Islet of Langerhans (tissue), 1 donor: ENCODE results near the gene BTBD7.
"Not testable (repeated sequence)": the region's sequence is repeated elsewhere in the genome, so short reads cannot be mapped to it uniquely, and the experiment has no call there.

Experiments used
- FAIRE-seq: peaks from one replicate; lab custom pipeline; 2011; peaks lifted over from hg19 to GRCh38; lab: Jason Lieb, UNC

Gene BTBD7, protein sequence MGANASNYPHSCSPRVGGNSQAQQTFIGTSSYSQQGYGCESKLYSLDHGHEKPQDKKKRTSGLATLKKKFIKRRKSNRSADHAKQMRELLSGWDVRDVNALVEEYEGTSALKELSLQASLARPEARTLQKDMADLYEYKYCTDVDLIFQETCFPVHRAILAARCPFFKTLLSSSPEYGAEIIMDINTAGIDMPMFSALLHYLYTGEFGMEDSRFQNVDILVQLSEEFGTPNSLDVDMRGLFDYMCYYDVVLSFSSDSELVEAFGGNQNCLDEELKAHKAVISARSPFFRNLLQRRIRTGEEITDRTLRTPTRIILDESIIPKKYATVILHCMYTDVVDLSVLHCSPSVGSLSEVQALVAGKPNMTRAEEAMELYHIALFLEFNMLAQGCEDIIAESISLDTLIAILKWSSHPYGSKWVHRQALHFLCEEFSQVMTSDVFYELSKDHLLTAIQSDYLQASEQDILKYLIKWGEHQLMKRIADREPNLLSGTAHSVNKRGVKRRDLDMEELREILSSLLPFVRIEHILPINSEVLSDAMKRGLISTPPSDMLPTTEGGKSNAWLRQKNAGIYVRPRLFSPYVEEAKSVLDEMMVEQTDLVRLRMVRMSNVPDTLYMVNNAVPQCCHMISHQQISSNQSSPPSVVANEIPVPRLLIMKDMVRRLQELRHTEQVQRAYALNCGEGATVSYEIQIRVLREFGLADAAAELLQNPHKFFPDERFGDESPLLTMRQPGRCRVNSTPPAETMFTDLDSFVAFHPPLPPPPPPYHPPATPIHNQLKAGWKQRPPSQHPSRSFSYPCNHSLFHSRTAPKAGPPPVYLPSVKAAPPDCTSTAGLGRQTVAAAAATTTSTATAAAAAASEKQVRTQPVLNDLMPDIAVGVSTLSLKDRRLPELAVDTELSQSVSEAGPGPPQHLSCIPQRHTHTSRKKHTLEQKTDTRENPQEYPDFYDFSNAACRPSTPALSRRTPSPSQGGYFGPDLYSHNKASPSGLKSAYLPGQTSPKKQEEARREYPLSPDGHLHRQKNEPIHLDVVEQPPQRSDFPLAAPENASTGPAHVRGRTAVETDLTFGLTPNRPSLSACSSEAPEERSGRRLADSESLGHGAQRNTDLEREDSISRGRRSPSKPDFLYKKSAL

DNA sequence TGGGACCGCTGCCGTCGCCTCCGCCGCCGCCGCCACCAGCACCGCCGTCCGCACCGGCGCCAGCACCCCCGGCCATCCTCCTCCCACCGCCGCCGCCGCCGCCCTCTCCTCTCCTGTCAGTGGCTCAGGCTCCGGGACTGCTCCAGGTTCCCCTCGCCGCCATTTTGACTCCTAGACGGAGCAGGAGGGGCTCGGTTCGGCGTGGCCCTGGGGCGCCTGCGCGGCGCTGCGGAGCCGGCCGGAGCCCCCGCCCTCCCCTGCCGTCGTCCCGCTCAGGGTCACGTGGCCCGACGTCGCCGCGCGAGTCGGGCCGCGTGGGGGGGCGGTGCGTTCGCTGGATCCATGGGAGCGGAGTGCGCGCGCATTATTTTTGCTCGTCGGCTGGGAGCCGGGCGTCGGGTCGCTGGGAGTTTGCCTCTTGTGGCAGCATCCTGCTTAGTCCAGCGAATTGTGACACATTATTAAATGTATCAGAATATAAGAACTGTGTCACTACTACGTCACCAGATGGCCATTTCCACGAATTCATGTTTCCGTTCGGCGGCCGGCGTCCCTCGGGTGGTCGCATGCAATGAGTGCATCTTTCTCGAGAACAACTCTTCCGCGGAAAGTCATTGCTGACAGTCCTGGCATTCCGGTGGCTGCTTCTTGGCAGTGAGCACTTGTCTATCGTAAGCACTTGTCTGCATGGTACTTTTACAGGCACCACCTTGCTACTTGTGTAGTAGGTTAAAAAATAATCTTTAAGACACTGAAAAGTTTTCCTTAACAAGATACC lies at the start of gene BTBD7:
Gene BTBD7, minus strand, starts transcription at position 184 of the 778 bp plus-strand sequence. CDS start 36,985 bp downstream, outside the sequence.
- no peak for FAIRE-seq

DNA sequence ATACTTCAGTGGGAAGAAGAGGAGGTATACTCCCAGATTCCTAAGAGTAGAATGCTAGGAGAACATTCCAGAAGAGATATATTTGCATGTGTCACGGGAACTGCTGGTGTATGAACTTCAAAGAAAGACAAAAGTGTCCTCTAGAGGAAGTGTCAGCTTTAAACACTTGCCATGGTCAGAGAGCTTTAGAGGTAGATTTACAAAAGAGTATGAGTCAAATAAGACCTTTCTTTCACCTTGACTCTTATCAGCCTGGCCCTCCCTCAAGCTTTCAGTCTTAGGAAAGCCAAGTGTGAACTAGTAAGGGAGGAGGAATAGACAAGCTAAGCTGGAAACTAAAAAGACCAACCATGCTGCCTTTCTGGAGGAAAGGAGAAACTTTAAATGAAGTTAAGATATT lies 48.8 kb upstream of the BTBD7 start:
- no peak for FAIRE-seq

DNA sequence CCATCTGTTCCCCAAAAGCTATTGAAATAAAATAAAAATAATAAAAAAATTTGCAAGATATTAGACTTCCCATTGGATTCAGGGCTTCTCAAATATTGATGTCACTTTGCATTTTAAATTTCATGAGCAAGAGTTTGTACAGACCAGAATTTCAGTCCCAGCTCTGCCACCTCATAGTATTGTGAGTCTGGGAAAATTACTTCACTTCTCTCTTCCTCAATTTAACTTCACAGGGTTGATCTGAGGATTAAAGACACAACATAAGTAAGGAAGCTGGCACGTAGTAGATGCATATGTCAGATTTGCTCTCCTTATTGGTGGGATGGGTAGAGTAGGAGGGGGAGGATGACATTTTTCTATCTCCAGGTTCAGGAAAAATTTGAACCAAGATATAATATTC lies 47.0 kb upstream of the BTBD7 start:
- no peak for FAIRE-seq

DNA sequence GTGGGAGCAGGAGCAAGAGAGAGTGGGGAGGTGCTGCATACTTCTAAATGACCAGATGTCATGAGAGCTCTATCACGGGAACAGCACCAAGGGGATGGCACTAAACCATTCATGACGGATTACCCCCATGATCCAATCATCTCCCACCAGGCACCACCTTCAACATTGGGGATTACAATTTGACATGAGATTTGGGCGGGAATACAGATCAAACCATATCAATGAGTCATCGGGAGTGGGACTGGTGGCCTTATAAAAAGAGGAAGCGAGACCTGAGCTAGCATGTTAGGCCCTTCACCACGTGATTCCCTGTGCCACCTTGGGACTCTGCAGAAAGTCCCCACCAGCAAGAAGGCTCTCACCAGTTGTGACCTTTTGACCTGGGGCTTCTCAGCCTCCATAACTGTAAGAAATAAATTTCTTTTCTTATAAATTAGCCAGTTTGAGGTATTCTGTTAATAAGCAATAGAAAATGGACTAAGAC lies 42.9 kb upstream of the BTBD7 start:
- FAIRE-seq, result no peak

DNA sequence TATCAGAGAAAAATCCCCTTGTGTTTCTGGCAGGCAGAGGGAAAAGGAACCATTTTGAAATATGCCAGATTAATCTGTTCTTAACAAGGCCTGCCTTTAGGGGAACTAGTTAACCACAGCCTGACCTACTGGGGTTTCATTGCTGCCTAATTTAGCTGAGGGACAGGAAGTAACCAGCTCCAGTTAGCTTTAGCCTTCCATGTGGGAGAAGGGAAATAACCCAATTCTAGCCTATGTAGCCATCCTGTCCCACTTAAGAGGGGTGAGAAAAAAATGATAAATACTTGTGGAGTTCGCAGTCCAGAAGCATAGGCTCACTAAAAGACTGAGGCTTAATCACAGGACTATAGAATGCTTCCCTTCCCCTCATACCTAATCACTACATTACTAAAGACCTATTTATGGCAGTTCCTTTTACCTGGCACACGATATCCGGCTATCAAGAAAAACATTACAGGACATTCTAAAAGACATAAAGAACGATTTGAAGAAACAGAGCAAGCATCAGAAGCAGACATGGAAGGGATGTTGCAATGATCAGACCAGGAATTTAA lies 37.0 kb upstream of the BTBD7 start:
- FAIRE-seq, result no peak

DNA sequence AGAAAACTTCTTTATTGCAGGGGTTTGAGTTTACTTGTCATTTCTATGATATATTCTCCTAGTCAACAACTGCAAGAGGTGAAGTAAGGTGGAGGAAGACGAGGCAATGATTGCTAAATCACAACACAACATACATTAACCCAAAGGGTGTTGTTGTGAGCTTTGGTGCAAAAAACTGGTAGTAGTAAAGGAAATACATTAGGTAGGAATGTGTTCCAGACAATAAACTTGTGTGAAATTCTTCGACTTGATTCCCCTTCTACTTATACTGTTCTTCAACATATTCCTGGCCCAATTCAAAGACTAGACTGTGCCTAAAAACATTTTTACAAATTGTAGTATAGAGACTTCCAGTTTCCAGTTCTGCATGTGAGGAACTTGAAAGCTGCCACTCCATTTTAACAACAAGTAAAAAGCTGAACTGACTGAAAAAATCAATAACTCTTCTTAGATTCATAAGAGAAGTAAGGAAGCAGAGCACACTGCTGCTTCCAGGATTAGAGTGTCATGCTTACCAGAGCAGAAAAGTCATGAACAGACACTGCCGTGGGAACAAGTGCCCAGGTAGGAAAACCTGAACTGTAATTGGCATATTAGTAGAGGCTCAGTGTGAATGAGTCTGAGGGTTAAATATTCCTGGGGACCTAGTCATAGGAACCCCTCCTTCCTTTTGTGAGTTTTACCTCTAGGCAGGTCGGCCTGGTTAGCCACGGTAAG lies 36.3 kb upstream of the BTBD7 start:
- FAIRE-seq, result no peak

DNA sequence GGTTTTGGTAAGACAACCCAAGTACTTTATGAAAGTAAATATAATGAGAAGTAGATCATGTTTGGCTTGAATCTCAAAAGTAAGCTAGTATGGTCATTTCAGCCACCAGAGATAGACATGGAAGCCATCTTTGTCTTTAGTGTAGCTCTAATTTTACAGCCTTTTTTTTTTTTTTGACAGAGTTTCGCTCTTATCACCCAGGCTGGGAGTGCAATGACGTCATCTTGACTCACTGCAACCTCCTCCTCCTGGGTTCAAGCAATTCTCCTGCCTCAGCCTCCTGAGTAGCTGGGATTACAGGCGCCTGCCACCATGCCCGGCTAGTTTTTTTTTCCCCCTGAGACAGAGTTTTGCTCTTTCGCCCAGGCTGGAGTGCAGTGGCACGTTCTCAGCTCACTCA lies 22.0 kb upstream of the BTBD7 start:
- not testable (repeated sequence) for FAIRE-seq

DNA sequence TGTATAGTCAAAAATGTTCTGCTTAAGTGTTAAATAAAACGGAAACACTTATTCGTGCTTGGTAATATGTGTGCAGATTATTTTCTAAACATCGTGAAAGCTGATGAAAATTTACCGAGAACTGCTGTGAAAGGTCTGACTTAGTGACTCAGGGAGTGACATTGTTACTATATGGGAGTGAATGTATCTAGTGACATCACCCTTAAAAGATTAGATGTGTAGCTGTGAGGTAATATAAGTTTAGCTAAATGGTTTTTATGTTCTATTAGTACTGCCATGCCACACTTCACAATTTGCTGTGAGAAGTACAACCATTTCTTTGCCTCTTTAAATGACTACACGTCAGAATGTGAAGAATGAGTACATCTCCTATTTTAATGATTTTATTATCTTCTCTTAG lies 15.5 kb upstream of the BTBD7 start:
- no peak for FAIRE-seq

DNA sequence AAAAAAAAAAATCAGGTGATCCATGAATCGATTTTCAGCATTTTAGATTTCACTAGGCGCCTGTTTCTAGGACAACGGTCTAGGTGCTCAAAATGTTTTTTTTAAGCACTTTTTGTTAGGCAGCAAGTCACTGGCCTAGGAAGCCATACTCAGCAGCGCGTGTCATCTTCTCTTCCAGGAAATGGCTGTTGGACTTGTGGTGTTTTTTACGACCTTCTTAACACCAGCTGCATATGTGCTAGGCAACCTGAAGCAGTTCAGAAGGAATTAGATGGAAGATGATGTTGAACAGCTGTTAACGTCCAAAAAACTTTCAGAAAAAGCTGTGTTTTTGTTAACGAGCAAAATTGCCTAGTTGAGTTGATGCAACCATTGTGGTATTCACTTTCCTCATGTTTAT lies 15.0 kb upstream of the BTBD7 start:
- no peak for FAIRE-seq

DNA sequence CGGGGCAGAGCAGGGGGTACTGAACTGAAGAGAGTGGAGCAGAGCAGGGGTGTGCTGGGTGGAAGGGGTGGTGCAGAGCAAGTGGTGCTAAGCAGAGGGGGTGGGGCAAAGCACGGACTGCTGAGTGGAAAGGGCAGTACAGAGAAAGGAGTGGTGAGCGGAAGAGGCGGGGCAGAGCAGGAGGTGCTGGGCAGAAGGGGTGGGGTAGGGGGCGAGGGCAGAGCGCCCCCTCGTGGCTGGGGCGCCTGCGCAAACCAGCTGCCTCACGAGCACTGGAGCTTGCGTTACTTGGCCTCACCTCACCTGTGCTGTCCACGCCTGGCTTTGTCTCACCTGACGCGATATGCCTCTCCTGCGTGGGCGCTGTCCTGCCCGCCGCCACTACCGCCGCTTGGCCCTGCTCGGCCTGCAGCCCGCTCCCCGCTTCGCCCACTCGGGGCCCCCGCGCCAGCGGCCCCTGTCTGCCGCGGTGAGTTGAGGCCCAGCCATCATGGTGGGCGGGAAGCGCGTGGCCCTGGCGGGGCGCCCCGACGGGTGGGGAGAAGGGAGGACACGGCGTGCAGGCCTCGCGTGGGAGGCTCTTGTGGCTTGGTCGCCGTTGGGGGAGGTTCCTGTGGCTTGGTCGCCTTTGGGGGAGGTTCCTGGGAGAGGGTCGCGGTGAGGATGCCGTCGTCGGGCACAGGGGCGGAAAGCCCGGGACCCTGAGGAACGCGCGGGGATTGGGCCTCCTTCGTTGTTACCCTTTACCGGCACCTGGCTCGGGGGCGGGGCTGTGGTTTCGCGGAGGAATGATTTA lies 14.3 kb upstream of the BTBD7 start, which contains the start of gene COX8C:
Gene COX8C, plus strand, starts transcription at position 257 of the 796 bp plus-strand sequence. Its CDS starts 87 bp downstream, at position 344.
- no peak for FAIRE-seq

DNA sequence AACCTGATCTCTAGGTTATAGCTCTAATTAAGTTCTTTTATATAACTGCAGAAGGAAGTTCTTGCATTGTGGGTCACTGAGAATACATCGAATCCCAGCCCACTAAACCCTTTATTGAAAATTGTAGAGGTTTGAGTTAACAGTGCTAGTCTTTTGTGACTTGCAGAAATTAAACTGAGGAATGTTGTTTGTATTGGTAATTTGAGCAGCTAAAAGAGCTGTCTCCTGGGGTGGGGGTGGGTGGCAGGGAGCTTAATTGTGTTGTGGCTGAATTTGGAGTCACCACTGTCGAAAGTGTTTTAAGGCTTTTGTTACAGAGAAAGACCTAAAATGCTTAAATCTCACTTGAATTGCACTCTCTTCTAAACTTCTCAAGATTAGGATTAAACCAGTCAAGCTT lies 11.0 kb upstream of the BTBD7 start:
- no peak for FAIRE-seq

DNA sequence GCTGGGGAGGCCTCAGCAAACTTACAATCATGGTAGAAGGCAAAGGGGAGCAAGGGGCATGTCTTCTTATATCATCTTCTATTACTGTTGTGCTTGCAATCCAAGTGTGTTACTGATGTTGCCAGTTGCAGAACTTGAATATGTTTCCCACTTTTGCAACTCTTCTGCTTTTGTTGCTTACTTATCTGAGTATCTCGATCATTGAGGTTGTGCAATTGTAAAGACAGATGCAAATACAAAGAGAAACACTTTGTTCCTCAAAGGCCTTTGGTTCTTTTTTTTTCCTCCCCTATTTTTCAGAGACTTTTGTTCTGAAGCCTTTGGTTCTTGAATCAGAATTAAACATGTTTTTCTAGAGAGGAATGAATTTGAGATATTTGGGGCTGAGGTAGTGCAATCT lies 10.4 kb upstream of the BTBD7 start:
- no peak for FAIRE-seq

DNA sequence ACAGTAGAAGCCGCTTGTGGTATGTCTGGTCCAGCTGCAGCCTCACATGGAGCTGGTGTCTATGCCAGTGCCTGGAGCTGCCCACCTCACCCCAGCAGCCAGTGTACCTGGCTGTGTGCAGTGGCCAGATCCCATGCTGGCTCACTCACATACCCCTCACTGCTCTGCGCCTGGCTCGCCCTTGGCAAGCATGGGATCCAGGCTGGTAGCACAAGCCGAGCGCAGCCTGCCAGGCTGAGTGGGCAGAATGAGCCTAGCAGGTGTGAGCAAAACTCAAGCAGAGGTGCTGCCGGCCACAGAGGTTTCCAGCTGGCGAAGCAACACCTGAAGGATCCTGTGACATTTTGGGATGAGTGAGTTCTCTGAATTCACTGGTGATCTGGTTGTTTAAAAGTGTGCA lies 5.0 kb upstream of the BTBD7 start:
- no peak for FAIRE-seq

DNA sequence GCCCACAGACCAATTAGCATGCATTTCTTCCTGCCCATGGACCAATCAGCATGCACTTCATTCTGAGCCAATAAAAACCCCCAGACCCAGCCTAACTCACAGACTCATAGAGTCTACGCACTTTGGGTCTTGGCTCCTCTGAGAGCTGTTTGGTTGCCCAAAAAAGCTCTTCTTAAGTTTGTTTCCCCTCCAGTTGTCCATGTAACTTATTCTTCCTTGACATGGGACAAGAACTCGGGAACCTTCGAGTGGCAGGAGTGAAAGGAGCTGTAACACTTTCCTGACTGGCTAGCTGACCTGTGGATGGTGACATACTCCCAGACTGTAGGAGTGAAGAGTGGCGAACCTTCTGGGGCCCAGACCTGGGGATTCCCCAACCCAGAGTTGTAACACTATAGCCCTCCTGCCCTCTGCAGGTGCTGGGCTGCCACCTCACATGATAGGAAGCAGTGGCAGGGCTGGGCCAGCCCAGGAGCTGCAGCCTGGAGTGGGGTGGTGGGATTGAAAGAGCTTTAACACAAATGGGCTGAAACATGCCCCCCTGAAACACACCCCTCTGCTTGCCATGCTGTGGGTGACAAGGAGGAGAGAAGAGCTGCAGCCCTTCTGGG lies 4.4 kb upstream of the BTBD7 start:
- FAIRE-seq, result no peak

DNA sequence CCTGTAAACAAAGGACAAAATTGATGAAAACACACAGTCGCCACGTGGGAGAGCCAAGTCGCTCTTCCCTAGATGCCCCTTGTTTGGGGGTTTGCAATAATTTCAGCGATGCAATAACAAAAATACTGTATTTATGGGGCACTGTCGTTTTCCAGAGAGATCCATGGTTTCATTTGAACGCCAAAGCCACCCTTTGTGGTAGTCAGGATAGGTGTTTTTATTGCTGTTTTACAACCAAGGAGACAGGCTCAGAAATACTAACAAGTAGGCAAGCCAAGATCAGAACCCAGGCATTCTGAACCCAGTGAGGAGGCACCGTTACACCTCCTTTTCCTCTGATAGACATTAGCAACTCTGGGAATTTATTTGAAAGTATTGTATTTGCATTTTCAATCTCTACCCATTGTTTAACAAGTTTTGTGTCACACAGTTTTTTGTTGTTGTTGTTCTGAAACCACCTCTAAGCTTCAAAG lies 831 bp upstream of the BTBD7 start:
- no peak for FAIRE-seq

DNA sequence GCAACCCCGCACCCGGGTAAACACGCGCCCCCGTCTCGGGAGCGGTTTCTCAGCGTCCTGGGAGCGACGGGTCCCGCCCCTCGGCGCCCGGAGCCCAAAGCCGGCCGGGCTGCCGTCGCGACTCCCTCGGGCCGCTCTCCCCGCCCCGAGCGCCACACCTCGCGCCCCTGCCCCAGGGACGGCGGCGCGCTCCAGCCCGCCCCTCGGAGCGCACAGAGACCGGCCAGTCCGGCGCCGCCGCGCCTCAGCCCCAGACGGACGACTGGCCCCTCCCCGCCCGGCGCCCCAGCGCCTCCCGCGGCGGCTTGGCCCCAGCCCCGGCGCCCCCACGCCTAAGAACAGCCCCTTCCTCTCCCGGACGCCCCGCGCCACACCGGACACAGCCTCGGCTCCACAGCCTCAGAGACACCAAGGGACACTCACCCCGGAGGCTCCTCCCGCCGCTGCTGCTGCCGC lies 411 bp downstream of the BTBD7 start:
- no peak for FAIRE-seq

DNA sequence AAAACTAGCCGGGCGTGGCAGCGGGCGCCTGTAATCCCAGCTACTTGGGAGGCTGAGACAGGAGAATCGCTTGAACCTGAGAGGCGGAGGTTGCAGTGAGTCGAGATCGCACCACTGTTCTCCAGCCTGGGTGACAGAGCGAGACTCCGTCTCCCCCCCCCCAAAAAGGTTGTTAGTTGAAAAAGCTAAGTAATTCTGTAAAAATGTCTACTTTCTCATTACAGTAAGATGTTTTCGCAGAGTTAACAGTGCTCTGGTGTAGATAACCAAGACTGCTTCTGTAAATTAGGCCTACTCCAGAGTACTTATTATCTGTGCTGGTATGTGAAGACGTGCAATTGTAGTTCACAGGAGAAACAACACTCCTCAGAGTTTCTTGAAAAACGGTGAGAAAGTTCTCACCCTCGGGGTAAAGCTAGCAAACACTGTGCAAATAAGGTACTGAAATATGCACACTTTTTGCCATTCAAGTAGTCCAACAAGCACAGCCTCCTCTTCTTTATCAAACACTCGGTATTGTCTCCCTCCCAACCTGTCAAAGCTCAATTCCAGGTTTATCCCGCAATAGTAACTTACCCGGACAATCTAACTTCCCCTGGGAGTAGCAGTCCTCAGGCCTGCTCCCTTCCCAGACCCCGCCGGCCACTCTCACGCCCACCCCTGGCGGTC lies 974 bp downstream of the BTBD7 start:
- no peak for FAIRE-seq

DNA sequence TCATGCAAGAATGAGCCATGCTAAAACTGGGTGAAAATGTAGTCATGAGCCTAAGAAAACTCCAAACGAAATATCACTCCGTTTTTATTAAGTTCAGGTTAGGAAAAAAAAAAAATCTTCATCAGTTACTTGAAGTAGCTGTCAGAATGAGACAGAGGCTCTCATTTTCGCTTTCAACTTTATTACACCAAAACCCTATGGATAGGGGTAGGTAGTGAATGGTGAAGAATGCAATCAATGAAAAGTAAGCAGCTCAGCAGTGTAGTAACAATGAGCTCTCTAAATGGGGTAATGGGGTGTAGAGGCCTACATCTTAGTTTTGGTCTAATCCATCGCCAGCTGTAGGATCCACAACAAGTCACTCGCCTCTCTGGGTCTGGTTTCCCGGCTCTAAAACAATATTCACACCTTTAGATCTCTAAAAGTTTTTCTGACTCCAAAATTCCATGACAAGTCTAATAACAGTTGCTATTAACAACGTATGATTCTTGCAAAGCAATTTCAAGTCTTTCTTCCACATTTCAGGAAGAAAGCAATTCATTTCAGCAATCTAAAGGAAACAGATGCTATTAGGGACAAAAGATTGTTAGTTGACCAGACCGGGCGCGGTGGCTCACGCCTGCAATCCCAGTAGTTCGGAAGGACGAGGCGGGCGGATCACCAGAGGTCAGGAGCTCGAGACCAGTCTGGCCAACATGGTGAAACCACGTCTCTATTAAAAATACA lies 1.7 kb downstream of the BTBD7 start:
- no peak for FAIRE-seq
